ENCODE measurements around the gene AHDC1. TPM values are rescaled to one million over a fixed set of nuclear protein-coding genes. Genes with fewer than 3 reads are reported as not detected.

AHDC1 gene
- total RNA-seq (2014; rRNA removed; shearing (Covaris generic)) (5.3 and 5.8 TPM in 2 replicates), polyA plus RNA-seq (2016; fragmentation: Nextera tagmentation; extraction: Ambion mirVana) (3.9 and 4.5 TPM in 2 replicates)

GRCh38 chr1:27603681-27604578 lies at the start of gene AHDC1:
AHDC1 (minus strand) TSS chr1:27604144; CDS start chr1:27552115, 52,029 bp downstream.
- Histone ChIP-seq H3K36me3 (ENCODE audit: low read depth) (no peaks in the 10 kb centered on the region), H3K27me3 (replicated peaks; ENCODE audit: insufficient read depth) (no peaks in the 10 kb centered on the region), H3K4me2 (ENCODE audit: unreplicated experiment) (peak within 1 kb of the TSS; percentile 52), H3K9me3 (ENCODE audit: low read depth) (no peaks in the 10 kb centered on the region), H2AFZ (peak within 1 kb of the TSS; percentile 87), H3K4me1 (ENCODE audit: insufficient read depth) (peaks cover 23% of the 10 kb centered on the region), H3K9ac (peak within 1 kb of the TSS; percentile 80), H3K27ac (peak within 1 kb of the TSS; percentile 36), H3K4me3 (peak within 1 kb of the TSS; percentile 84), H4K20me1 (ENCODE audit: insufficient read depth) (no peaks in the 10 kb centered on the region), H3K79me2 (ENCODE audit: insufficient read depth) (peaks cover 44% of the 10 kb centered on the region), H3K9me2 (ENCODE audit: insufficient read depth) (no peaks in the 10 kb centered on the region), H3F3A (ENCODE audit: insufficient read depth) (no peaks in the 10 kb centered on the region)
- TF ChIP-seq EZH2 (IDR thresholded peaks at IDR 0.05; ENCODE audit: insufficient read depth, poor library complexity, severe bottlenecking) (no peak), EZH2phosphoT487 (IDR thresholded peaks at IDR 0.05; ENCODE audit: insufficient read depth, low read depth) (no peak)
- 1% methylated on average over 57 to 74 of the region's 74 CpGs for WGBS, 2 experiments (ENCODE audit: low coverage in 1 of 2, low lambda C conversion rate in 2 of 2, missing lambda C conversion rate in 2 of 2)
- DNase-seq, result peak; percentile 98
- in situ Hi-C loops (cut with MboI), result loop anchor here (25.0 kb wide), 2 partner anchors 192 to 492 kb away; no protein-coding TSS in a partner anchor

DNA sequence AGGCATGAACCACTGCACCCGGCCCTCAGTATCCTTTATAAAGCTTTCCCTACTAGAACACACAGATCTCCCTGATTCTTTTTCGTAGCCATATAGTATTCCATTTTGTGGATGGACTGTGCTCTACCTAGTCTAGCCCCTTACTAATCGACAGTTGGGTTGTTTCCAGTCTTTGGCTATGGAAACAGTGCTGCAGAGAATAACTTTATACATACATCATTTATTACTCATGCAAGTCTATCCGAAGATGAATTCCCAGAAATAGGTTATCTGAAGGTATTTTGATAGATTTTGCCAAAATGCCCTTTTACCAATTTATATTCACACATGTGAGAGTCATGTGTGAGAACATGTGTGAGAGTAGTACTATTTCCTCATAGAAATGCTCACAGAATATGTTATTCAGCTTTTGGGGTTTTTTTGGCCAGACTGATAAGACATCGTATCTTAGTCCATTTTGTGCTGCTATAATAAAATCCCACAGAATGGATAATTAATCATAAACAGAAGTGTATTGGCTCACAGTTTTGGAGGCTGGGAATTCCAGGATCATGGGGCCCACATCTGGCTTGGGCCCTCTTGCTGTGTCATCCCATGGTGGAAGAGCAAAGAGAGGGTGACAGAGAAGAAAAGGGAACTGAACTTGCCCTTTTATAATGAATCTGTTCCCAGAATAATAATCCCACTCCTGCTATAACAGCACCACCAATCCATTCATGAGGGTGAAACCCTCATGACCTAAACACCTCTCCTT lies 48.3 kb upstream of the AHDC1 start:
- H3K36me3 ChIP-seq (ENCODE audit: low read depth), result no peaks in the 10 kb centered on the region
- H3K4me3 ChIP-seq, result no peak overlapping the region
- H3K27ac ChIP-seq, result no peak overlapping the region; the same call in 1 of the 2 replicates
- H2AFZ ChIP-seq, result 0 out of 2 replicates have a peak overlapping the region, but pooled peaks have one; percentile 1
- H3K9me3 ChIP-seq (ENCODE audit: low read depth), result no peaks in the 10 kb centered on the region
- no peaks in the 10 kb centered on the region for H3K79me2 ChIP-seq (ENCODE audit: insufficient read depth)
- H3F3A ChIP-seq (ENCODE audit: insufficient read depth), result peaks cover 23% of the 10 kb centered on the region
- no peak overlapping the region for H3K9ac ChIP-seq
- DNase-seq, result peak; percentile 37
- WGBS, 2 experiments (ENCODE audit: low coverage in 1 of 2, low lambda C conversion rate in 2 of 2, missing lambda C conversion rate in 2 of 2), result 69 to 76% methylated on average over 5 of the region's 5 CpGs
- H3K4me2 ChIP-seq (ENCODE audit: unreplicated experiment), result no peak overlapping the region
- in situ Hi-C loops (cut with MboI), result no loop called here
- no peaks in the 10 kb centered on the region for H3K9me2 ChIP-seq (ENCODE audit: insufficient read depth)
- no peaks in the 10 kb centered on the region for H4K20me1 ChIP-seq (ENCODE audit: insufficient read depth)
- H3K4me1 ChIP-seq (ENCODE audit: insufficient read depth), result peaks cover 23% of the 10 kb centered on the region
- no peaks in the 10 kb centered on the region for H3K27me3 ChIP-seq (replicated peaks; ENCODE audit: insufficient read depth)
- TF ChIP-seq EZH2phosphoT487 (IDR thresholded peaks at IDR 0.05; ENCODE audit: insufficient read depth, low read depth) (no peak), EZH2 (IDR thresholded peaks at IDR 0.05; ENCODE audit: insufficient read depth, poor library complexity, severe bottlenecking) (no peak)

GRCh38 chr1:27650539-27651175 lies 46.7 kb upstream of the AHDC1 start:
- Histone ChIP-seq H3K4me2 (ENCODE audit: unreplicated experiment) (peak overlapping the region; percentile 13), H3K4me1 (ENCODE audit: insufficient read depth) (peaks cover 23% of the 10 kb centered on the region), H3K36me3 (ENCODE audit: low read depth) (no peaks in the 10 kb centered on the region), H3F3A (ENCODE audit: insufficient read depth) (peaks cover 15% of the 10 kb centered on the region), H2AFZ (peak overlapping the region; percentile 84), H3K79me2 (ENCODE audit: insufficient read depth) (no peaks in the 10 kb centered on the region), H3K9me3 (ENCODE audit: low read depth) (no peaks in the 10 kb centered on the region), H4K20me1 (ENCODE audit: insufficient read depth) (no peaks in the 10 kb centered on the region), H3K9me2 (ENCODE audit: insufficient read depth) (no peaks in the 10 kb centered on the region), H3K9ac (peak overlapping the region; percentile 22), H3K27ac (peak overlapping the region; percentile 60), H3K27me3 (replicated peaks; ENCODE audit: insufficient read depth) (no peaks in the 10 kb centered on the region), H3K4me3 (no peak overlapping the region)
- TF ChIP-seq EZH2phosphoT487 (IDR thresholded peaks at IDR 0.05; ENCODE audit: insufficient read depth, low read depth) (no peak), EZH2 (IDR thresholded peaks at IDR 0.05; ENCODE audit: insufficient read depth, poor library complexity, severe bottlenecking) (no peak)
- WGBS, 2 experiments (ENCODE audit: low coverage in 1 of 2, low lambda C conversion rate in 2 of 2, missing lambda C conversion rate in 2 of 2), result 12% methylated on average over 7 of the region's 7 CpGs
- in situ Hi-C loops (cut with MboI), result no loop called here
- DNase-seq, result peak; percentile 69

- Histone ChIP-seq H3F3A (ENCODE audit: insufficient read depth) (peaks cover 11% of the 10 kb centered on the region), H3K27ac (peak overlapping the region; percentile 60), H4K20me1 (ENCODE audit: insufficient read depth) (no peaks in the 10 kb centered on the region), H2AFZ (peak overlapping the region; percentile 84), H3K27me3 (replicated peaks; ENCODE audit: insufficient read depth) (no peaks in the 10 kb centered on the region), H3K9ac (peak overlapping the region; percentile 22), H3K4me2 (ENCODE audit: unreplicated experiment) (peak overlapping the region; percentile 13), H3K4me3 (no peak overlapping the region), H3K9me3 (ENCODE audit: low read depth) (no peaks in the 10 kb centered on the region), H3K79me2 (ENCODE audit: insufficient read depth) (no peaks in the 10 kb centered on the region), H3K4me1 (ENCODE audit: insufficient read depth) (peaks cover 18% of the 10 kb centered on the region), H3K9me2 (ENCODE audit: insufficient read depth) (no peaks in the 10 kb centered on the region), H3K36me3 (ENCODE audit: low read depth) (no peaks in the 10 kb centered on the region)
- TF ChIP-seq EZH2 (IDR thresholded peaks at IDR 0.05; ENCODE audit: insufficient read depth, poor library complexity, severe bottlenecking) (no peak), EZH2phosphoT487 (IDR thresholded peaks at IDR 0.05; ENCODE audit: insufficient read depth, low read depth) (no peak)
- in situ Hi-C loops (cut with MboI), result no loop called here
- peak; percentile 43 for DNase-seq
- WGBS, 2 experiments (ENCODE audit: low coverage in 1 of 2, low lambda C conversion rate in 2 of 2, missing lambda C conversion rate in 2 of 2), result 6 to 8% methylated on average over 1 of the region's 1 CpG
Measured at GRCh38 chr1:27650171-27650538, 46.2 kb upstream of the AHDC1 start.
